BJ (cell line): ENCODE measurements around the gene GRIK3. TPM values are rescaled to one million over a fixed set of nuclear protein-coding genes. Genes with fewer than 3 reads are reported as not detected.

Experiments
- CTCF ChIA-PET: fragments of 350-600 bp; formaldehyde crosslinking; extraction: SDS; loops from one replicate; lab custom pipeline; 2021; ENCODE audit warnings: antibody characterized with exemption, inconsistent platforms; lab: Yijun Ruan, JAX
- POLR2A ChIA-PET: fragments of 300-600 bp; sonication (Branson Sonifier 250); formaldehyde crosslinking; extraction: SDS; loops from one replicate; lab custom pipeline; 2021; ENCODE audit warnings: antibody characterized with exemption; lab: Charles Lee
- DNase-seq: peaks from one replicate; pipeline ENCODE4 v3.0.0-alpha.2; 2011; ENCODE audit warnings: low read depth
- H3K27me3 ChIP-seq: 2 replicates; pipeline ENCODE4 v1.6.0; 2011; ENCODE audit warnings: low read length; ENCODE audit not compliant: control insufficient read depth, insufficient read depth
- H3K36me3 ChIP-seq: 2 replicates; pipeline ENCODE4 v1.5.1; 2011; ENCODE audit warnings: low read length; ENCODE audit not compliant: control insufficient read depth, insufficient read depth
- H3K4me3 ChIP-seq: 2 replicates; pipeline ENCODE4 v1.5.1; 2011; ENCODE audit warnings: low read depth, mild to moderate bottlenecking, control low read depth, low read length
- polyA plus RNA-seq: library from polyadenylated mRNA; depleted of rRNA; stranded (reverse); fragments of >200 nt; gene quantifications from 2 replicates; pipeline ENCODE4 v1.2.3, GENCODE V29; 2011
- TF ChIP-seq, protein P1 (sequence below): IDR thresholded peaks from 2 replicates; pipeline ENCODE4 v1.5.1; 2011; ENCODE audit warnings: low read depth, mild to moderate bottlenecking, control low read depth, inconsistent platforms, low read length, moderate library complexity; ENCODE audit not compliant: insufficient read depth

Gene GRIK3
- polyA plus RNA-seq, 1 experiment: not detected

DNA sequence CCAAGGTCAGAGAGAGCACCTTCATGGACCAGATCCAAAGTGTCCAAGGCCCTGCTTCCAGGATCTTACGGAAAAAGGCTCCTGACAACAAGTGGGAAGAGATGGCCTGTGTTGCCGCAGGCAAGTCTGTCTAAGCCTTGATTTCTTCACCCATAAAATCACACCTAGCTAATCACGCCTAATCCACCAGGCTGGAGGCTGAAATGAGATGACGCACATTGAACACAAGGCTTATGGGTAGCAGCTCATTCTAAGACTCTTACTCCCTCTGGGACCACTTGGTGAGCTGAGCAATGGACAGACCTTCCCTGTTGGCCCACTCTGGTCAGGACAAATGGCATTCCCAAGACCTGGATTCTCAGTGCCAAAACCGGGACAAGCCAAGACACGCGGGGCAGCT lies 38.2 kb downstream of the GRIK3 start:
- no peaks in the 10 kb centered on the region for H3K27me3 ChIP-seq
- H3K36me3 ChIP-seq: no peaks in the 10 kb centered on the region
- ChIA-PET POLR2A (no interaction called here), CTCF (no interaction called here)
- DNase-seq: no peak
- TF ChIP-seq, protein P1, sequence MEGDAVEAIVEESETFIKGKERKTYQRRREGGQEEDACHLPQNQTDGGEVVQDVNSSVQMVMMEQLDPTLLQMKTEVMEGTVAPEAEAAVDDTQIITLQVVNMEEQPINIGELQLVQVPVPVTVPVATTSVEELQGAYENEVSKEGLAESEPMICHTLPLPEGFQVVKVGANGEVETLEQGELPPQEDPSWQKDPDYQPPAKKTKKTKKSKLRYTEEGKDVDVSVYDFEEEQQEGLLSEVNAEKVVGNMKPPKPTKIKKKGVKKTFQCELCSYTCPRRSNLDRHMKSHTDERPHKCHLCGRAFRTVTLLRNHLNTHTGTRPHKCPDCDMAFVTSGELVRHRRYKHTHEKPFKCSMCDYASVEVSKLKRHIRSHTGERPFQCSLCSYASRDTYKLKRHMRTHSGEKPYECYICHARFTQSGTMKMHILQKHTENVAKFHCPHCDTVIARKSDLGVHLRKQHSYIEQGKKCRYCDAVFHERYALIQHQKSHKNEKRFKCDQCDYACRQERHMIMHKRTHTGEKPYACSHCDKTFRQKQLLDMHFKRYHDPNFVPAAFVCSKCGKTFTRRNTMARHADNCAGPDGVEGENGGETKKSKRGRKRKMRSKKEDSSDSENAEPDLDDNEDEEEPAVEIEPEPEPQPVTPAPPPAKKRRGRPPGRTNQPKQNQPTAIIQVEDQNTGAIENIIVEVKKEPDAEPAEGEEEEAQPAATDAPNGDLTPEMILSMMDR: no peak
- no peak overlapping the region for H3K4me3 ChIP-seq

DNA sequence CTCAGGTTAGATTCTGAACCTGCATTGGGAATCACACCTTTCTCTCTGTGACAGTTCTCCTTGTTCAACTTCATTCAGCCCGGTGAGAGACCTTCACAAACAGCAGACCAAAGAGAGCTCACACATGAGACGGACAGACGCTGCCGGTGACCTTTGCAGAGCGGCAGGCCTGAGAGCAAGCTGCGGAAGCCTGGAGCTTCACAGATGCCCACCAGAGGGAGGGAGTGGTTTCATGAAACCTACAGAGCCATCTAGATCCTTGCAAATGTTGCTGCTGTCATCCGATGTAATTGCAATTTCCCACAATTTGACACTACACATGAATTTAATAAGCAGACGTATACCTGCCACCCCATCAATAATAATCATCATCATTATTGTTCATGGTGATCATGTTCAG lies 39.4 kb downstream of the GRIK3 start:
- no peaks in the 10 kb centered on the region for H3K27me3 ChIP-seq
- no peaks in the 10 kb centered on the region for H3K36me3 ChIP-seq
- no peak overlapping the region for H3K4me3 ChIP-seq
- DNase-seq: no peak
- ChIA-PET CTCF (no interaction called here), POLR2A (no interaction called here)
- TF ChIP-seq, protein P1: no peak

DNA sequence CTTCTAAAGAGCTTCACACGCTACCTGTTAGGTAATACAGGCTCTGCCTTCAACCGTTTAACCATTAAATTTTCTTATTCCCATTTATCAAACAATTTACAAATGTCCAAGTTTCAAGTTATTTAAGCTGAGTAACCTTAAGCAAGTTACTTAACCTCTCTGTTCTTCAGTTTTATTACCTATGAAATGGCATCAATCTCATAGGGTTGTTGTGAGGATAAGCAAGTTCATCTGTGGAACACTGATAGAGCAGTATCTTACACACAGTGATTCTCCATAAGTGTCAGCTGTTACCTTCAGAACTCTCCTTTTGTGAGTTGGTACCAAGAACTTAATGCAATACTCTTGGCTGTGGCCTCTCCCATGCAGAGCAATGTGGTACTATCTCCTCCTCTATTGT lies 40.0 kb downstream of the GRIK3 start:
- H3K4me3 ChIP-seq: no peak overlapping the region
- TF ChIP-seq, protein P1: no peak
- H3K36me3 ChIP-seq: no peaks in the 10 kb centered on the region
- no peaks in the 10 kb centered on the region for H3K27me3 ChIP-seq
- no peak for DNase-seq
- CTCF ChIA-PET: no interaction called here
- POLR2A ChIA-PET: no interaction called here

DNA sequence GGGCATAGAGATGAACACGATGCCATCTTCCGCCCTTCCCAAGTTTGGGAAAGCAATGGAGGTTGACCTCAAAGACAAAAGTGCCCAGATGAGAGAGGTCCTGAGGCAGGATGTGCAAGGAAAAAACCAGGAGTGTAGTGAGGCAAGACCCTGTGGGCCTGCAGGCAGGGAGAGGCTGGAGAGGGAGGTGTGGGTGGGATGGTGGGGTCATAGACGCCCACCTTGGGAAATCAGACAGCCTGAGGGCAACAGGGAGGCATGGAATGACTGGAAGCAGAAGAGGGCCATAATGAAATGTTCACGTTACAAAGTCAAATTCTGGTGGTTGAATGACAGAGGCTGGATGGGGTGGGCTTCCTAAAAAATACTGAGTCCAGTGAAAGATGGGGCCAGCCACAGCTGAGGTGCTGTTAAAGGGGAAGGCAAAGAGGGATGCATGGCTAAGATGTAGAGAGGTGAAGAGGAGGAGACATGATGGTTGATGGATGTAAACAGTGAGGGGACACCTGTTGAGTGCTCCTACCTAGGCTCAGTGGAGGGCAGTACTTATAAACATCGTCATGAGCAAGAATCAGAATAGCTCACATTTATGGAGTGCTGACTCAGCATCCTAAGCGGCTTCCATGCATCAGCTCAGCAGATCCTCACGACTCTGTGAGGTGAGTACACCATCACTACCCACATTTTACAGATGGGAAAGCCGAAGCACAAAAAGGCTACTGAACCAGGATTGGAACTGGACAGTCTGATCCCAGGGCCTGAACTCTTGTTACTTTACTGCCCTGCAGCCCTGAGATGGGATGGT lies 42.0 kb downstream of the GRIK3 start:
- no peak for DNase-seq

DNA sequence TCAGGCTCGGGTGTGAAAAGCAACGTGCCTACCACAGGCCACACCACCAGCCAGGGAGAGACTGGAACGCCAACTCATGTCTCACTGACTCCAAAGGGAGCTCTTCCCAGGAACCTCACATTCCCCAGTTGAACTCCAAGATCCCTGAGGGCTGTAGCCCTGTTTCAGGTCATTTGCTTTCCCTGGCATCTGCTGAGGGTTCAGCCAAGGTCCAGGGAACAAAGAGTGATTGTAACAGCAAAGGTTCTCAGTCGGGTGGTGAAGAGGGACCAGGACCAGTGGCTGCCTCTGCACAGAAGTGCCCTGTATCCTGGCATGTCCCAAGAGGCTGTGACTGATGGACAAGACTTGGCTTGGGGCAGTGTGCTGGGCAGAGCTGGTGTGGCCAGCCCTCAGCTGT lies 42.8 kb downstream of the GRIK3 start:
- Histone ChIP-seq H3K27me3 (no peaks in the 10 kb centered on the region), H3K4me3 (no peak overlapping the region), H3K36me3 (no peaks in the 10 kb centered on the region)
- no peak for DNase-seq
- POLR2A ChIA-PET: no interaction called here
- CTCF ChIA-PET: no interaction called here
- TF ChIP-seq, protein P1: no peak

More for the DNA sequence above, 42.0 kb downstream of the GRIK3 start:
- CTCF ChIA-PET: no interaction called here
- Histone ChIP-seq H3K36me3 (no peaks in the 10 kb centered on the region), H3K4me3 (no peak overlapping the region), H3K27me3 (no peaks in the 10 kb centered on the region)
- TF ChIP-seq, protein P1: no peak
- POLR2A ChIA-PET: no interaction called here
